Sigmoid colon (tissue), 7 donors: ENCODE results near the gene SLC12A5. TPM values are rescaled to one million over a fixed set of nuclear protein-coding genes. Genes with fewer than 3 reads are reported as not detected.

Source experiments
- DNase-seq: peaks from one replicate; pipeline ENCODE4 v3.0.0-alpha.2; 2019
- H3K27ac ChIP-seq, 4 donors: fragments of 200-600 bp; sonication (generic); one replicate each; pipeline ENCODE4 v1.5.1; 2016 to 2019; ENCODE audit warnings: mild to moderate bottlenecking in 1 of 4
- H3K27me3 ChIP-seq, 3 donors: fragments of 200-600 bp; sonication (generic); one replicate each; pipeline ENCODE4 v1.5.1; 2019; ENCODE audit warnings: mild to moderate bottlenecking in 1 of 3
- H3K36me3 ChIP-seq, 4 donors: fragments of 200-600 bp; sonication (generic); one replicate each; pipeline ENCODE4 v1.5.1; 2016 to 2019
- H3K4me1 ChIP-seq, 4 donors: fragments of 200-600 bp; sonication (generic); one replicate each; pipeline ENCODE4 v1.5.1; 2017 to 2019
- H3K4me3 ChIP-seq, 4 donors: fragments of 200-600 bp; sonication (generic); one replicate each; pipeline ENCODE4 v1.5.1; 2017 to 2019; ENCODE audit warnings: mild to moderate bottlenecking in 2 of 4, moderate library complexity in 1 of 4
- H3K9me3 ChIP-seq, 4 donors: fragments of 200-600 bp in 3 of 4; sonication (generic) in 3 of 4; one replicate each; pipeline versions ENCODE4 v1.5.1 to v1.6.1; 2013 to 2019
- CTCF ChIP-seq, 4 experiments: fragments of 450-650 bp in 3 of 4; fragments of 200-600 bp in 1 of 4; IDR thresholded peaks; one replicate each; pipeline ENCODE4 v1.5.1; 2016 to 2019; ENCODE audit warnings: antibody characterized with exemption in 4 of 4, mild to moderate bottlenecking in 3 of 4, moderate library complexity in 2 of 4
- EP300 ChIP-seq, 4 donors: sonication (generic); formaldehyde crosslinking; IDR thresholded peaks; one replicate each; pipeline ENCODE4 v1.6.1; 2017; ENCODE audit warnings: antibody characterized with exemption in 4 of 4
- POLR2A ChIP-seq, 2 donors: fragments of 450-650 bp; IDR thresholded peaks; one replicate each; pipeline ENCODE4 v1.6.1; 2016; ENCODE audit warnings: antibody characterized with exemption in 2 of 2, mild to moderate bottlenecking in 2 of 2, moderate library complexity in 2 of 2
- POLR2AphosphoS5 ChIP-seq, 4 donors: sonication (generic); formaldehyde crosslinking; IDR thresholded peaks; one replicate each; pipeline ENCODE4 v1.6.1; 2017; ENCODE audit warnings: antibody characterized with exemption in 4 of 4
- WGBS, 2 donors: extraction: QIAGEN DNeasy Blood & Tissue Kit; methylation state at CpG; one replicate each; pipeline ENCODE4 v1.1.7; 2013; 5-methylcytosine and 5-hydroxymethylcytosine counted together
- intact Hi-C: fragments of 100-400 bp; cut with DNase I; formaldehyde crosslinking; loops from one replicate; pipeline ENCODE4 v1.15.1; 2023
- polyA plus RNA-seq, 3 donors: library from polyadenylated mRNA; stranded (reverse); fragments of 200-250 nt; gene quantifications; one replicate each; pipeline ENCODE4 v1.2.3, GENCODE V29; 2013
- total RNA-seq, 4 donors: library from RNA; depleted of rRNA; stranded (reverse); fragments of >200 nt; gene quantifications; one replicate each; pipeline ENCODE4 v1.1.0, GENCODE V29; 2016
- donor health status: healthy with polysubstance abuse.
- donor health status: Bipolar disorder and iron deficiency.
- donor health status: healthy.

SLC12A5 gene
- total and polyA plus RNA-seq, 7 donors = 0.14 to 1.4 TPM; not detected in 5

GRCh38 chr20:46051556-46052308 is 22.7 kb downstream of the SLC12A5 start:
- peaks cover 0 to 25% (median 4%) of the 10 kb centered on the region in 3 donors for H3K27me3 ChIP-seq
- peak; percentile 48 for DNase-seq
- H3K4me1 ChIP-seq = no peaks in the 10 kb centered on the region
- WGBS, 2 donors = 64 to 76% methylated on average over 19 of the region's 19 CpGs
- intact Hi-C loops = no loop called here
- H3K4me3 ChIP-seq = no peak overlapping the region
- no peaks in the 10 kb centered on the region for H3K9me3 ChIP-seq
- TF ChIP-seq CTCF (IDR thresholded peaks at IDR 0.05) = no peak
- no peak for TF ChIP-seq POLR2A (IDR thresholded peaks at IDR 0.05)
- TF ChIP-seq EP300 (IDR thresholded peaks at IDR 0.05) = no peak
- no peak for TF ChIP-seq POLR2AphosphoS5 (IDR thresholded peaks at IDR 0.05)
- H3K36me3 ChIP-seq = no peaks in the 10 kb centered on the region
- H3K27ac ChIP-seq = no peak overlapping the region

- no peak overlapping the region for H3K27ac ChIP-seq
- no peak for TF ChIP-seq POLR2A (IDR thresholded peaks at IDR 0.05)
- TF ChIP-seq CTCF (IDR thresholded peaks at IDR 0.05) = no peak
- no peak for TF ChIP-seq POLR2AphosphoS5 (IDR thresholded peaks at IDR 0.05)
- no peak for TF ChIP-seq EP300 (IDR thresholded peaks at IDR 0.05)
- peaks cover 0 to 14% (median 12%) of the 10 kb centered on the region in 4 donors for H3K4me1 ChIP-seq
- H3K36me3 ChIP-seq = no peaks in the 10 kb centered on the region
- 92 to 93% methylated on average over 8 of the region's 8 CpGs for WGBS, 2 donors
- H3K4me3 ChIP-seq = no peak overlapping the region
- peaks cover 2 to 30% (median 21%) of the 10 kb centered on the region in 3 donors for H3K27me3 ChIP-seq
- intact Hi-C loops = no loop called here
- peak; percentile 36 for DNase-seq
- no peaks in the 10 kb centered on the region for H3K9me3 ChIP-seq
Measured at GRCh38 chr20:46053416-46053815, 24.4 kb downstream of the SLC12A5 start.

GRCh38 chr20:46054606-46055005 is 25.6 kb downstream of the SLC12A5 start:
- Histone ChIP-seq H3K4me3 (no peak overlapping the region), H3K27me3 (peaks cover 2 to 38% (median 22%) of the 10 kb centered on the region in 3 donors), H3K4me1 (peaks cover 0 to 22% (median 21%) of the 10 kb centered on the region in 4 donors), H3K36me3 (no peaks in the 10 kb centered on the region), H3K27ac (no peak overlapping the region), H3K9me3 (no peaks in the 10 kb centered on the region)
- WGBS, 2 donors = 54 to 60% methylated on average over 6 of the region's 6 CpGs
- TF ChIP-seq EP300 (IDR thresholded peaks at IDR 0.05) = no peak
- no peak for TF ChIP-seq POLR2AphosphoS5 (IDR thresholded peaks at IDR 0.05)
- TF ChIP-seq POLR2A (IDR thresholded peaks at IDR 0.05) = no peak
- no peak for TF ChIP-seq CTCF (IDR thresholded peaks at IDR 0.05)
- DNase-seq = peak; percentile 18
- intact Hi-C loops = no loop called here

- peaks cover 2 to 38% (median 22%) of the 10 kb centered on the region in 3 donors for H3K27me3 ChIP-seq
Measured at GRCh38 chr20:46055269-46055668, 26.3 kb downstream of the SLC12A5 start.

More at GRCh38 chr20:46055269-46055668, 26.3 kb downstream of the SLC12A5 start:
- no peak overlapping the region for H3K27ac ChIP-seq
- intact Hi-C loops = no loop called here
- no peak for TF ChIP-seq EP300 (IDR thresholded peaks at IDR 0.05)
- no peak for TF ChIP-seq CTCF (IDR thresholded peaks at IDR 0.05)
- TF ChIP-seq POLR2A (IDR thresholded peaks at IDR 0.05) = no peak
- TF ChIP-seq POLR2AphosphoS5 (IDR thresholded peaks at IDR 0.05) = no peak
- H3K36me3 ChIP-seq = peaks cover 0 to 3% (median 0%) of the 10 kb centered on the region in 4 donors
- DNase-seq = peak; percentile 27
- H3K4me1 ChIP-seq = peaks cover 0 to 22% (median 21%) of the 10 kb centered on the region in 4 donors
- H3K4me3 ChIP-seq = no peak overlapping the region
- WGBS, 2 donors = 51 to 53% methylated on average over 1 of the region's 1 CpG
- no peaks in the 10 kb centered on the region for H3K9me3 ChIP-seq
